ENCODE measurements around the gene MYCL. TPM values are rescaled to one million over a fixed set of nuclear protein-coding genes. Genes with fewer than 3 reads are reported as not detected.

Gene MYCL
- total RNA-seq, 4 donors from 2014 or later: 0.13 to 0.92 (median 0.66) TPM

DNA sequence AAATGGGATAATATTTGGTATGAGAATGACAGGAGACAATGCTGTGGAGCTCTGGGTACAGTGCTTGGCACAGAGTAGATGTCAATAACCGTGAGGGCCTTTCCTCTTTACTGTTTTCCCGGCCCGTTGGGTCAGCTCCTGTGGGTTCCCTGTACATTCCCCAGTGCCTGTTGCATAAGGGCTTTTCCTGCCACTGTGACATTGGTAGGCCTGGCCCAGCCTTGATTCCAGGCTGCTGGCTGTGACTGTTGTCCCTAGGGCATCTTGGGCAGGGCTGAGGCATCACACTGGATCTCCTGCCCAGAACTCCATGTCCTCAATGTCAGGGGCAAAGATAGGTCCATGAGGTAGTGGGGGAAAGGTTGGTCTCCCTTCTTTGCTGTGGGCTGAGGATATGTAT lies 25.8 kb upstream of the MYCL start:
- Histone ChIP-seq H3K4me1 (peaks cover under 1 to 21% (median 11%) of the 10 kb centered on the region in 4 donors), H3K4me3 (no peak overlapping the region), H3K9me3 (no peaks in the 10 kb centered on the region), H3K27ac (replicated peaks in 1 of 4) (no peak overlapping the region), H3K27me3 (peaks cover 0 to 6% (median 0%) of the 10 kb centered on the region in 4 donors), H3K36me3 (no peaks in the 10 kb centered on the region)
- 65% methylated on average over 3 of the region's 3 CpGs for WGBS
- intact Hi-C loops (cut with DNase I): no loop called here
- TF ChIP-seq POLR2A (IDR thresholded peaks at IDR 0.05; ENCODE audit: low read depth) (no peak), CTCF (IDR thresholded peaks at IDR 0.05) (no peak), EP300 (IDR thresholded peaks at IDR 0.05) (no peak), POLR2AphosphoS5 (IDR thresholded peaks at IDR 0.05) (no peak)
- no peak for DNase-seq (ENCODE audit: extremely low spot score)

- Histone ChIP-seq H3K4me3 (no peak overlapping the region), H3K9me3 (no peaks in the 10 kb centered on the region), H3K36me3 (no peaks in the 10 kb centered on the region), H3K27me3 (peaks cover 0 to 13% (median 0%) of the 10 kb centered on the region in 4 donors), H3K27ac (replicated peaks in 1 of 4) (no peak overlapping the region), H3K4me1 (peaks cover 4 to 22% (median 13%) of the 10 kb centered on the region in 4 donors)
- no peak for TF ChIP-seq CTCF (IDR thresholded peaks at IDR 0.05)
- TF ChIP-seq POLR2A (IDR thresholded peaks at IDR 0.05; ENCODE audit: low read depth): no peak
- TF ChIP-seq EP300 (IDR thresholded peaks at IDR 0.05): no peak
- no peak for TF ChIP-seq POLR2AphosphoS5 (IDR thresholded peaks at IDR 0.05)
- intact Hi-C loops (cut with DNase I): no loop called here
- 66% methylated on average over 6 of the region's 6 CpGs for WGBS
- DNase-seq (ENCODE audit: extremely low spot score): no peak
Observed at GRCh38 chr1:39926820-39927219, 25.1 kb upstream of the MYCL start.

- no peak for DNase-seq (ENCODE audit: extremely low spot score)
- Histone ChIP-seq H3K4me3 (no peak overlapping the region), H3K27me3 (peaks cover 0 to 18% (median 0%) of the 10 kb centered on the region in 4 donors), H3K36me3 (no peaks in the 10 kb centered on the region), H3K4me1 (peaks cover 4 to 22% (median 13%) of the 10 kb centered on the region in 4 donors), H3K9me3 (no peaks in the 10 kb centered on the region), H3K27ac (replicated peaks in 1 of 4) (no peak overlapping the region)
- intact Hi-C loops (cut with DNase I): no loop called here
- TF ChIP-seq POLR2AphosphoS5 (IDR thresholded peaks at IDR 0.05) (no peak), CTCF (IDR thresholded peaks at IDR 0.05) (no peak), EP300 (IDR thresholded peaks at IDR 0.05) (no peak), POLR2A (IDR thresholded peaks at IDR 0.05; ENCODE audit: low read depth) (no peak)
- 81% methylated on average over 6 of the region's 6 CpGs for WGBS
Observed at GRCh38 chr1:39926343-39926793, 24.7 kb upstream of the MYCL start.

DNA sequence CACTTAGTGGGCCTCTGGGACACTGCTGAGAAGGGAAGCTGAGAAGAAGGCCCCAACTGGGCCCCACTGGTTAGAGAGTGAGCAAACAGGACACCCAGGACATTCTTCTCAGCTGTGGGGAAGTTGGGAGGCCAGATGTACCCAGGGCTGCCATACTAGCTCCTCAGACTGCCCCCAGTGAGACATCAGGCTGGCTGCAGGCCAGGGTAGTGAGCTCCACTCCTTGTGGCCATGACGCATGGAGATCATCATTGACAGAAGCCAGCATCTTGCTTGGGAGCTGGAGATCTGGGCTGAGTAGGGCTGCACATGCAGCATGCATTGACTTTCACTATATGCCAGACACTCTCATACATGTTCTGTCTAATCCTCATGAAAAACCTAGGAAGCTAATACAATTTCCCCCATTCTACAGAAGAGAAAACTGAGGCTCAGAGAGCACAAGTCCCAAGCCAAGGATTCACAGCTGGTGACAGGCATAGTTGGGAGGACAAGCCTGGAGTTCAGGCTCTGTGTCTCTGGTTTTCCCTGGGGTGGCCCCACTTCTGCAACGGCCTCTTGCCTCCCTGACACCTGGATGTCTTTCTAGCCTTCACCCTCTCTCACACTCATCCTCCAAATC lies 24.1 kb upstream of the MYCL start:
- no peak overlapping the region for H3K4me3 ChIP-seq
- WGBS: 97% methylated on average over 2 of the region's 2 CpGs
- intact Hi-C loops (cut with DNase I): no loop called here

More for the DNA sequence above, 24.1 kb upstream of the MYCL start:
- Histone ChIP-seq H3K27me3 (peaks cover 0 to 18% (median 0%) of the 10 kb centered on the region in 4 donors), H3K27ac (replicated peaks in 1 of 4) (no peak overlapping the region), H3K4me1 (peaks cover 4 to 22% (median 13%) of the 10 kb centered on the region in 4 donors), H3K9me3 (no peaks in the 10 kb centered on the region), H3K36me3 (no peaks in the 10 kb centered on the region)
- DNase-seq (ENCODE audit: extremely low spot score): no peak
- no peak for TF ChIP-seq CTCF (IDR thresholded peaks at IDR 0.05)
- no peak for TF ChIP-seq EP300 (IDR thresholded peaks at IDR 0.05)
- TF ChIP-seq POLR2A (IDR thresholded peaks at IDR 0.05; ENCODE audit: low read depth): no peak
- TF ChIP-seq POLR2AphosphoS5 (IDR thresholded peaks at IDR 0.05): no peak

All from esophagus muscularis mucosa (tissue), 4 donors.